B cell (primary cell): ENCODE data around the gene ATRNL1. TPM values are rescaled to one million over a fixed set of nuclear protein-coding genes. Genes with fewer than 3 reads are reported as not detected.

Experiments used
- ATAC-seq: fragments of 200-7000 bp; cut with Tn5 transposase; one replicate; pipeline ENCODE4 v1.10.0; 2021; ENCODE audit warnings: low read depth, mild to moderate bottlenecking, moderate number of reproducible peaks, moderate library complexity
- CTCF ChIA-PET: fragments of 350-600 bp; sonication (Branson Sonifier 250); formaldehyde crosslinking; loops from one replicate; lab custom pipeline; 2021; ENCODE audit warnings: antibody characterized with exemption, inconsistent platforms; lab: Charles Lee
- POLR2A ChIA-PET: fragments of 350-600 bp; sonication (Branson Sonifier 250); formaldehyde crosslinking; loops from one replicate; lab custom pipeline; 2021; ENCODE audit warnings: antibody characterized with exemption; lab: Charles Lee
- DNase-seq: peaks from one replicate; pipeline ENCODE4 v3.0.0; 2013
- H2AFZ ChIP-seq: 2 replicates; pipeline ENCODE4 v1.6.1; 2012; ENCODE audit warnings: mild to moderate bottlenecking, low read depth, low read length; ENCODE audit not compliant: insufficient read depth, poor library complexity, severe bottlenecking
- H3K27ac ChIP-seq, 2 donors: 1 replicate in 1 of 2; 2 replicates in 1 of 2; pipeline ENCODE4 v1.5.1; 2012 to 2013; ENCODE audit warnings: low read length in 2 of 2, mild to moderate bottlenecking in 2 of 2, moderate library complexity in 1 of 2
- H3K27me3 ChIP-seq, 4 experiments: fragments of 200-600 bp in 1 of 4; sonication (generic) in 1 of 4; replicated peaks in 1 of 4; 1 replicate in 2 of 4; 2 replicates in 2 of 4; pipeline versions ENCODE4 v1.6.1 to v1.7.0; 2013 to 2016; ENCODE audit warnings: low read length in 3 of 4, mild to moderate bottlenecking in 2 of 4, mixed read lengths in 1 of 4, moderate library complexity in 1 of 4; ENCODE audit not compliant: insufficient read depth in 4 of 4, control insufficient read depth in 3 of 4; ENCODE audit errors: control extremely low read depth in 1 of 4
- H3K36me3 ChIP-seq, 2 experiments: replicated peaks in 1 of 2; 1 replicate in 1 of 2; 2 replicates in 1 of 2; pipeline versions ENCODE4 v1.6.1 to v1.7.1; 2013; ENCODE audit warnings: low read length in 1 of 2; ENCODE audit not compliant: insufficient read depth in 2 of 2, control insufficient read depth in 1 of 2; ENCODE audit errors: control extremely low read depth in 1 of 2, extremely low read depth in 1 of 2
- H3K4me1 ChIP-seq, 2 donors: fragments of 200-600 bp in 1 of 2; sonication (generic) in 1 of 2; 1 replicate in 1 of 2; 2 replicates in 1 of 2; pipeline versions ENCODE4 v1.5.1 to v1.6.1; 2013 to 2017; ENCODE audit warnings: low read length in 2 of 2; ENCODE audit not compliant: control insufficient read depth in 2 of 2, insufficient read depth in 2 of 2
- H3K4me2 ChIP-seq: replicated peaks from 2 replicates; pipeline ENCODE3; 2012; ENCODE audit warnings: mild to moderate bottlenecking, low read depth, low read length; ENCODE audit not compliant: poor library complexity, severe bottlenecking
- H3K4me3 ChIP-seq, 5 experiments: fragments of 200-600 bp in 1 of 5; sonication (generic) in 1 of 5; 1 replicate in 3 of 5; 2 replicates in 2 of 5; pipeline versions ENCODE4 v1.5.1 to v1.7.0; 2011 to 2016; ENCODE audit warnings: low read length in 4 of 5, mild to moderate bottlenecking in 4 of 5, low read depth in 2 of 5, control low read depth in 1 of 5, moderate library complexity in 1 of 5; ENCODE audit not compliant: insufficient read depth in 1 of 5; ENCODE audit errors: control extremely low read depth in 1 of 5, extremely low read depth in 1 of 5
- H3K79me2 ChIP-seq: fragments of 200-600 bp; sonication (generic); one replicate; pipeline ENCODE4 v1.6.0; 2016; ENCODE audit warnings: low read length; ENCODE audit not compliant: control insufficient read depth, insufficient read depth
- H3K9ac ChIP-seq: fragments of 200-600 bp; sonication (generic); 2 replicates; pipeline ENCODE4 v1.6.1; 2017; ENCODE audit warnings: mild to moderate bottlenecking, low read length, moderate library complexity
- H3K9me3 ChIP-seq, 3 donors: one replicate each; pipeline versions ENCODE4 v1.6.1 to v1.7.1; 2013; ENCODE audit warnings: low read length in 2 of 3; ENCODE audit not compliant: control insufficient read depth in 2 of 3, insufficient read depth in 1 of 3; ENCODE audit errors: control extremely low read depth in 1 of 3
- H4K20me1 ChIP-seq: 2 replicates; pipeline ENCODE4 v1.6.0; 2012; ENCODE audit warnings: mild to moderate bottlenecking, low read length; ENCODE audit not compliant: insufficient read depth, control insufficient read depth, poor library complexity, severe bottlenecking
- H3K27ac Mint-ChIP-seq: one replicate; pipeline ENCODE4 v1.8.0; 2021; ENCODE audit warnings: mixed read lengths
- H3K27me3 Mint-ChIP-seq: one replicate; pipeline ENCODE4 v1.8.0; 2021; ENCODE audit warnings: mixed read lengths
- H3K4me1 Mint-ChIP-seq: one replicate; pipeline ENCODE4 v1.8.0; 2021; ENCODE audit warnings: mixed read lengths
- H3K4me3 Mint-ChIP-seq: one replicate; pipeline ENCODE4 v1.8.0; 2021; ENCODE audit warnings: mixed read lengths
- H3K9me3 Mint-ChIP-seq: one replicate; pipeline ENCODE4 v1.8.0; 2022; ENCODE audit warnings: mixed read lengths; ENCODE audit not compliant: insufficient read depth
- EZH2 ChIP-seq: IDR thresholded peaks from 2 replicates; pipeline ENCODE4 v1.6.1; 2012; ENCODE audit warnings: borderline replicate concordance, low read depth, mild to moderate bottlenecking, moderate library complexity, low read length; ENCODE audit not compliant: insufficient read depth, poor library complexity, severe bottlenecking
- WGBS: methylation state at CpG from one replicate; pipeline ENCODE4 v1.1.5; 2013; ENCODE audit warnings: missing lambda C conversion rate; ENCODE audit not compliant: insufficient coverage; 5-methylcytosine and 5-hydroxymethylcytosine counted together
- intact Hi-C: fragments of 100-400 bp; cut with micrococcal nuclease; formaldehyde crosslinking; loops from one replicate; pipeline ENCODE4 v1.10.0; 2022
- polyA plus RNA-seq: library from polyadenylated mRNA; depleted of rRNA; stranded (reverse); fragments of >200 nt; gene quantifications from 2 replicates; pipeline ENCODE4 v1.2.3, GENCODE V29; 2012
- total RNA-seq, 2 donors: library from RNA; stranded (reverse); fragments of 120-200 nt in 1 of 2; gene quantifications; 1 replicate in 1 of 2; 2 replicates in 1 of 2; pipeline versions ENCODE4 v1.2.3 to v1.2.4, GENCODE V29; 2013 to 2022
- TF ChIP-seq, protein P1 (sequence below): fragments of 200-600 bp; IDR thresholded peaks from one replicate; pipeline ENCODE4 v1.8.0; 2022; ENCODE audit warnings: antibody characterized with exemption, mild to moderate bottlenecking

ATRNL1 gene
- total and polyA plus RNA-seq, 2 donors (not counting 1 experiment from before 2014, with no cell fraction given): 0.24 to 2.2 TPM

DNA sequence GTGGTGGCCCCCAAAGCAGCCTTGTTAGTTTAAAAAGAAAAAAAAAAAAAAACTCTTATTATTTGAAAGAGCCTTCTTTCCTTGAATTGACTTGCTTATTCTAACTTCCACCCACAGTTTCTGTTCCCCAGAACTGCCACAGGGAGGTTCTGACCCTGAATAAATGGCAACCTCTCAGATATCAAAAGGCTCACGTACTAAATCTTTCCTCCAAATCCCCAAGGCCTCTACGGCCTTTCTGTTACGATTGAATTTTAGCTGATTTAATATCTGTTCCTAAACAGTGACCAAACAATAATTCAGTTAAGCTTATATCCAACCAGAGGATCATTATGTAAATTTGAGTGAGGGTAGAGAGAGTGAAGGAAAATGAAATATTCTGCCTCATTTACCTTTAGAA, 697.1 kb downstream of the ATRNL1 start:
- ATAC-seq: no peak
- Histone ChIP-seq H3K9me3 (no peaks in the 10 kb centered on the region), H3K4me1 (no peaks in the 10 kb centered on the region), H4K20me1 (no peaks in the 10 kb centered on the region), H3K79me2 (no peaks in the 10 kb centered on the region), H3K36me3 (no peaks in the 10 kb centered on the region), H2AFZ (no peak overlapping the region), H3K4me2 (no peak overlapping the region), H3K9ac (no peak overlapping the region), H3K27ac (no peak overlapping the region), H3K4me3 (no peak overlapping the region), H3K27me3 (no peaks in the 10 kb centered on the region)
- no CpG with 5 or more reads among the region's 3 CpGs for WGBS
- Mint-ChIP-seq H3K27me3 (no peaks in the 10 kb centered on the region), H3K4me1 (no peaks in the 10 kb centered on the region), H3K27ac (no peak overlapping the region), H3K9me3 (no peaks in the 10 kb centered on the region), H3K4me3 (no peak overlapping the region)
- no peak for TF ChIP-seq EZH2
- TF ChIP-seq, protein P1, sequence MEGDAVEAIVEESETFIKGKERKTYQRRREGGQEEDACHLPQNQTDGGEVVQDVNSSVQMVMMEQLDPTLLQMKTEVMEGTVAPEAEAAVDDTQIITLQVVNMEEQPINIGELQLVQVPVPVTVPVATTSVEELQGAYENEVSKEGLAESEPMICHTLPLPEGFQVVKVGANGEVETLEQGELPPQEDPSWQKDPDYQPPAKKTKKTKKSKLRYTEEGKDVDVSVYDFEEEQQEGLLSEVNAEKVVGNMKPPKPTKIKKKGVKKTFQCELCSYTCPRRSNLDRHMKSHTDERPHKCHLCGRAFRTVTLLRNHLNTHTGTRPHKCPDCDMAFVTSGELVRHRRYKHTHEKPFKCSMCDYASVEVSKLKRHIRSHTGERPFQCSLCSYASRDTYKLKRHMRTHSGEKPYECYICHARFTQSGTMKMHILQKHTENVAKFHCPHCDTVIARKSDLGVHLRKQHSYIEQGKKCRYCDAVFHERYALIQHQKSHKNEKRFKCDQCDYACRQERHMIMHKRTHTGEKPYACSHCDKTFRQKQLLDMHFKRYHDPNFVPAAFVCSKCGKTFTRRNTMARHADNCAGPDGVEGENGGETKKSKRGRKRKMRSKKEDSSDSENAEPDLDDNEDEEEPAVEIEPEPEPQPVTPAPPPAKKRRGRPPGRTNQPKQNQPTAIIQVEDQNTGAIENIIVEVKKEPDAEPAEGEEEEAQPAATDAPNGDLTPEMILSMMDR: no peak
- no peak for DNase-seq
- intact Hi-C loops: no loop called here
- ChIA-PET CTCF (no interaction called here), POLR2A (no interaction called here)

DNA sequence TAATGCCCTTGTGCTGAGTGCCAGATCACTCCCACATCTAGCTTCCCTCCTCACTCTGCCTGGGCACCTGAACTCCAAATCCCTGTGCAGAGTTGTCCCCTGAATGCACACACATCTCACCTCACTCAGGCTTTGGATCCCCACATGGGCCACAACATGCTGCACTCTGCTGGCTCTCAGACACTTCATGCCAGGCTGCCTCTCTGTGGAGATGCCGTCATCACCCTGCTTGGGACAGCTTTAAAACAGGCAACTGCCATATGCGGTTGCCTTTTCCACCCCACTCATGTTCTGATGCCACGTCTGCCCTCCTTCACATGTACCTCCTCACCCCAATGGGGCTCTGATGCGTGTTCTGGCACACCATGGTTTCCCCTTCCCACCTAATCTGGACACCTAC, 702.8 kb downstream of the ATRNL1 start:
- peak overlapping the region; percentile 39 for H3K27ac Mint-ChIP-seq
- ATAC-seq (no peak), DNase-seq (no peak)
- H3K4me3 ChIP-seq: no peak overlapping the region
- 96% methylated on average over 3 of the region's 4 CpGs for WGBS
- H4K20me1 ChIP-seq: no peaks in the 10 kb centered on the region
- H3K9me3 Mint-ChIP-seq: no peaks in the 10 kb centered on the region
- no peak overlapping the region for H3K9ac ChIP-seq
- H3K4me2 ChIP-seq: no peak overlapping the region
- H3K4me3 Mint-ChIP-seq: no peak overlapping the region
- H3K27ac ChIP-seq: no peak overlapping the region
- intact Hi-C loops: no loop called here
- H3K27me3 ChIP-seq: no peaks in the 10 kb centered on the region
- H3K4me1 Mint-ChIP-seq: no peaks in the 10 kb centered on the region
- no peaks in the 10 kb centered on the region for H3K36me3 ChIP-seq
- no peaks in the 10 kb centered on the region for H3K9me3 ChIP-seq
- H2AFZ ChIP-seq: no peak overlapping the region
- POLR2A ChIA-PET: no interaction called here
- H3K79me2 ChIP-seq: no peaks in the 10 kb centered on the region
- no peaks in the 10 kb centered on the region for H3K27me3 Mint-ChIP-seq
- no peaks in the 10 kb centered on the region for H3K4me1 ChIP-seq
- CTCF ChIA-PET: no interaction called here
- TF ChIP-seq EZH2: no peak
- TF ChIP-seq, protein P1: no peak
